Measurements from ENCODE around the gene PBX2.

GRCh38 chr6:32214126-32214525 is 24.1 kb upstream of the PBX2 start:
- TF ChIP-seq POLR2A (IDR thresholded peaks at IDR 0.05; ENCODE audit: low read length) (no peak), GATA1 (IDR thresholded peaks at IDR 0.05; ENCODE audit: low read depth, low read length) (no peak)

Measured in erythroblast (primary cell).